HUES6 (cell line): ENCODE measurements around the gene MFNG.

Source experiments
- H3K27ac ChIP-seq: 2 replicates; pipeline ENCODE4 v1.7.0; 2013; ENCODE audit warnings: low read depth, mild to moderate bottlenecking, low read length, inconsistent platforms
- H3K27me3 ChIP-seq: 2 replicates; pipeline ENCODE4 v1.6.1; 2013; ENCODE audit warnings: low read length; ENCODE audit not compliant: control insufficient read depth, insufficient read depth
- H3K36me3 ChIP-seq: 2 replicates; pipeline ENCODE4 v1.6.1; 2013; ENCODE audit warnings: low read length; ENCODE audit not compliant: control insufficient read depth, insufficient read depth
- H3K4me1 ChIP-seq: 2 replicates; pipeline ENCODE4 v1.6.1; 2013; ENCODE audit warnings: low read length; ENCODE audit not compliant: control insufficient read depth, insufficient read depth
- H3K4me3 ChIP-seq: 2 replicates; pipeline ENCODE4 v1.5.1; 2013; ENCODE audit warnings: low read depth, low read length
- H3K9ac ChIP-seq: one replicate; pipeline ENCODE4 v1.6.1; 2013; ENCODE audit warnings: mild to moderate bottlenecking, low read length
- H3K9me3 ChIP-seq: 2 replicates; pipeline ENCODE4 v1.6.1; 2013; ENCODE audit warnings: low read depth, low read length; ENCODE audit not compliant: control insufficient read depth, insufficient read depth

Gene MFNG

GRCh38 chr22:37501610-37502341 lies 15.6 kb upstream of the MFNG start:
- Histone ChIP-seq H3K27ac (no peak overlapping the region), H3K36me3 (peaks cover 27% of the 10 kb centered on the region), H3K9me3 (no peaks in the 10 kb centered on the region), H3K27me3 (no peaks in the 10 kb centered on the region), H3K4me1 (peaks cover 21% of the 10 kb centered on the region), H3K4me3 (no peak overlapping the region), H3K9ac (no peak overlapping the region)

- Histone ChIP-seq H3K27me3 (no peaks in the 10 kb centered on the region), H3K4me1 (peaks cover 21% of the 10 kb centered on the region), H3K9me3 (no peaks in the 10 kb centered on the region), H3K9ac (no peak overlapping the region), H3K4me3 (no peak overlapping the region), H3K27ac (no peak overlapping the region), H3K36me3 (peaks cover 27% of the 10 kb centered on the region)
These were observed 14.8 kb upstream of the MFNG start for GRCh38 chr22:37500745-37501609.

GRCh38 chr22:37499789-37500540 lies 13.8 kb upstream of the MFNG start:
- Histone ChIP-seq H3K4me3 (no peak overlapping the region), H3K27me3 (no peaks in the 10 kb centered on the region), H3K9ac (no peak overlapping the region)

DNA sequence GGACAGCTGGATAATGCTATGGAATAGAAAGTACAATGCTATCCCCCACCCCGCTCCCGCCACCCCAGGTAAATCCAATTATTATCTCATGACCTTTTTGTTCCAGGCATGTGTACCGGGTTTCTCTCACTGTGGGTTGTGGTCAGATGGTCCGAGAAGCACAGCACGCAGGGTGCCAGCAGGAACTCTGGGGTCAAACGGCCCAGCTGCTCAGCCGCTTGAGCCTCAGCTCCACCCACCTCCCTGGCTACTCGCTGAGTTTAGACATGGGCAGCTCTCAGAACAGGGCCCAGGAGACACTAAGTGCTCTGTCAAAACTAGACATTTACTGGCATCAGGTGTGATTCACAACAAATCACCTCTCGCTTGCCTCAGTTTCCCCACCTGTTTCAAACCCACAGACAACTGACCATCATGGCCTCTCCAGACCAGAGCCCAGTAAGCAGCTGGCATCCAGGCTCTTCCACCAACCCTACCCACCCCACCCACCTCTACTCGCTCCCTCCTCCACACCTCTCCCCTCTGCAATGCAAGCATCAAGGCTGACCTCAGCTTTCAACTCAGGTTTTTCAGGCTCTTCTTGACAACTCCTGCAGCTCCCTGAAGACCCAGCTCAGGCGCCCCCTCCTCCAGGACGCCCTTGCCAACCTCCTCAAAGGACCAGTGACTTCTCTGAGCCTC lies 13.0 kb upstream of the MFNG start:
- Histone ChIP-seq H3K4me1 (peaks cover 21% of the 10 kb centered on the region), H3K9me3 (no peaks in the 10 kb centered on the region), H3K9ac (no peak overlapping the region), H3K27ac (no peak overlapping the region), H3K36me3 (peaks cover 15% of the 10 kb centered on the region), H3K27me3 (no peaks in the 10 kb centered on the region), H3K4me3 (no peak overlapping the region)

More at GRCh38 chr22:37499789-37500540, 13.8 kb upstream of the MFNG start:
- no peak overlapping the region for H3K27ac ChIP-seq
- H3K4me1 ChIP-seq: peaks cover 21% of the 10 kb centered on the region
- no peaks in the 10 kb centered on the region for H3K9me3 ChIP-seq
- peaks cover 22% of the 10 kb centered on the region for H3K36me3 ChIP-seq

- no peak overlapping the region for H3K27ac ChIP-seq
- H3K4me1 ChIP-seq: peaks cover 21% of the 10 kb centered on the region
These were observed 12.2 kb upstream of the MFNG start for GRCh38 chr22:37498289-37498909.

DNA sequence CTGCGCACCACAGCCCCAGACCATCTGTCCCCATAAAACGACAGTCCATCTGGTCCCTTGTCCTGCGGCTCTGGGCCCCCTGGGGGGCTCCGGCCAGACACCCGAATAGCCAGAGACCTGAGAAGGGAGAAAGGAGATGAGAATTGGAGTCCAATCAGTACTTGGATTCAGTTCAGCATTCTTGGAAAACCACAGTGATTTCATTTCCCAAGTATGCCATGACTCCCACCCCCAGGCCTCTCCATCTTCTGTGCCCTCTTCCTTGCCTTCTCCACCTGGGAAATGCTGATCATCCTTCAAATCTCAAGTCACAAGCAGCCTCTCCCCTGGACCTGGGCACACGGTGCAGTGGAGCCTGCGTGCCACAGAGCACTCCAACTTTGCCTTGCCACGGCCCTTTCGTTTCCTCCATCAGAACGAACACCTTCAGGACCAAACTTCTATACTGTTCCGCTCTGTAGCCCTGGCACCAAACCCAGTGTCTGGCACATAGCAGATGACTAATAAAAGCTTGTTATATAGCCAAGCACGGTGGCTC lies 10.9 kb upstream of the MFNG start:
- Histone ChIP-seq H3K27me3 (no peaks in the 10 kb centered on the region), H3K4me3 (no peak overlapping the region), H3K9me3 (no peaks in the 10 kb centered on the region), H3K9ac (no peak overlapping the region), H3K36me3 (peaks cover 3% of the 10 kb centered on the region; the same call in 1 of the 2 replicates), H3K4me1 (peaks cover 15% of the 10 kb centered on the region), H3K27ac (no peak overlapping the region)

More at GRCh38 chr22:37498289-37498909, 12.2 kb upstream of the MFNG start:
- Histone ChIP-seq H3K36me3 (peaks cover 11% of the 10 kb centered on the region; the same call in 1 of the 2 replicates), H3K9ac (no peak overlapping the region), H3K27me3 (no peaks in the 10 kb centered on the region), H3K9me3 (no peaks in the 10 kb centered on the region), H3K4me3 (no peak overlapping the region)

GRCh38 chr22:37496651-37497050 lies 10.5 kb upstream of the MFNG start:
- Histone ChIP-seq H3K4me1 (peaks cover 10% of the 10 kb centered on the region), H3K4me3 (no peak overlapping the region), H3K27ac (no peak overlapping the region), H3K9me3 (no peaks in the 10 kb centered on the region), H3K27me3 (no peaks in the 10 kb centered on the region), H3K9ac (no peak overlapping the region), H3K36me3 (peaks cover 3% of the 10 kb centered on the region; the same call in 1 of the 2 replicates)

GRCh38 chr22:37493979-37494378 lies 7.8 kb upstream of the MFNG start:
- no peaks in the 10 kb centered on the region for H3K9me3 ChIP-seq
- H3K27ac ChIP-seq: no peak overlapping the region
- H3K4me3 ChIP-seq: no peak overlapping the region
- H3K4me1 ChIP-seq: no peaks in the 10 kb centered on the region
- H3K27me3 ChIP-seq: no peaks in the 10 kb centered on the region
- H3K9ac ChIP-seq: no peak overlapping the region
- H3K36me3 ChIP-seq: peaks cover 6% of the 10 kb centered on the region; the same call in 1 of the 2 replicates

DNA sequence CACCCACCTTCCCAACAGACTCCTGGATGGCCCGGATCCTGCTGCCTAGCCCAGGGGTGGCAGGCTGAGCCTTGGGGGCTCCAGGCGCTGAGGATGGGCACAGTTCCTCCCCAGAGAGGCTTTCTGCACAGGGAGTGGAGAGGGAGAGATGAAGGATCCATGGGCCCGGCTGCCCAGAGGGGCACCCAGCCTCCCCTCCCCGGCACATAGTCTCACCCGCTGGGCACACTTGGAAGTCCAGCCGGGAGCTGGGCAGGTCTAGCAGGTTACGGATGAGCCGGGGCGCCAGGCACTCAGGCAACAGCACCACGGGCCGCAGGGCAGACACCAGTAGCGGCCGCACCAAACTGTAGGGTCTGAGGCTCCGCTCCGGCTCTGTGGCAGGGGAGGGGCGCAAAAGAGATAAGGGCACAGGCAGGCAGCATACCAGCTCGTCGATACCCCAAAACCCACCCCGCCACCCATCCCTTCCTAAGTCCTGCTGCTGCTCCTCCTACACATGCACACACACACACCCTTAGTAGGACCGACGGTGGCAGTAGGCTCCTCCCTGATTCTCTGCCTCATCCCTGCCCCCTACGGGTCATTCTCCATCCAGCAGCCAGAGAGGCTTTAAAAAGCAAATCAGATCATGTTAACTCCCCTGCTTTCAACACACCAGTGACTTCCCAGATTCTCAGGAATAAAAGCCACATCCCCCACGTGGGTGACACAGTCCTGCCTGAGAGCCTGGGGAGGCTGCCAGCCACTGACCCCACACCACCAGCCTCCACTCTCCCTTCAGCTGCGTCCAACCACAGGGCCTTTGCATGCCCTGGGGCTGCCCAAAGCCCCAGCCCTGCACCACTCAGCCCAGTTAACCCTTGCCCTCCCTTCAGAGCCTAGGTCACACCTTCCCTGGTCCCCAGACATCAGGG lies 6.5 kb upstream of the MFNG start:
- Histone ChIP-seq H3K4me1 (peaks cover 6% of the 10 kb centered on the region), H3K36me3 (peaks cover 6% of the 10 kb centered on the region; the same call in 1 of the 2 replicates), H3K27me3 (no peaks in the 10 kb centered on the region), H3K9ac (no peak overlapping the region), H3K4me3 (no peak overlapping the region), H3K27ac (no peak overlapping the region), H3K9me3 (no peaks in the 10 kb centered on the region)
